GM12864 (cell line): ENCODE measurements around the gene GATD1.

Experiments used
- DNase-seq: peaks from one replicate; pipeline ENCODE4 v3.0.0-alpha.2; 2011; ENCODE audit warnings: low read depth
- H3K4me3 ChIP-seq: 2 replicates; pipeline ENCODE4 v1.5.1; 2011; ENCODE audit warnings: mild to moderate bottlenecking, low read depth, low read length, control low read depth
- TF ChIP-seq, protein P1 (sequence below): IDR thresholded peaks from 2 replicates; pipeline ENCODE4 v1.5.1; 2011; ENCODE audit warnings: low read depth, mild to moderate bottlenecking, moderate library complexity, low read length, control low read depth, inconsistent platforms; ENCODE audit errors: missing control alignments

GATD1 gene

DNA sequence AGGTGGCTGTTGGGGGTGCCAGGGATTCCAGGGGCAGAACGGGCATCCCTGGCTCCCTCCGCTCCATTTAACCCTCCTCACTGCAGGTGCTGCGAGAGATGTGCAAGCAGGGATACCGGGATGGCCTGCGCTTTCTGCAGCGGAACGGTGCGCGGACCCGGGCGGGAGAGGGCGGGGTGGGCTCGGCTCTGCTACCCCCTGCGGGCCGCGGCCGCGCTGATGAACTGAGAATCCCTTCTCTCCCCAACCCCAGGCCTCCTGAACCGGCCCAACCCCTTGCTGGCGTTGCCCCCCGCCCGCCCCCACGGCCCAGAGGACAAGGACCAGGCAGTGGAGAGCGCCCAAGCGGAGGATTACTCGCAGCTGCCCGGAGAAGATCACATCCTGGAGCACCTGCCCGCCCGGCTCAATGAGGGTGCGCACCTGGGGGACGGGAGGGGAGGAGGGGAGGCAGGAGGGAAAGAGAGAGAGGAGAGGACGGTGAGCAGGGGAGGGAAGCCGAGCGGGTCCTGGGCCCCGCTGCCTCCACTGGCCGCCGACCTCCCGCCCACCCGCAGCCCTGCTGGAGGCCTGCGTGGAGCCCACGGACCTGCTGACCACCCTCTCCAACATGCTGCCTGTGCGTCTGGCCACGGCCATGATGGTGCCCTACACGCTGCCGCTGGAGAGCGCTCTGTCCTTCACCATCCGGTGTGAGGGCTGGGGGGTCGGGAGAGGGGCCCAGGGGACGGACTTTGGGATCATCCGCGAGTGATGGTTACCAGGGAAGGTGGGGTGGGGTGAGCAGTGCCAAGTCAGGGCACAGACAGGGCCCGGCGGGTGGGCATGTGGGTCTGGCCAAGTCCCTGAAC lies 46.4 kb upstream of the GATD1 start:
- TF ChIP-seq, protein P1, sequence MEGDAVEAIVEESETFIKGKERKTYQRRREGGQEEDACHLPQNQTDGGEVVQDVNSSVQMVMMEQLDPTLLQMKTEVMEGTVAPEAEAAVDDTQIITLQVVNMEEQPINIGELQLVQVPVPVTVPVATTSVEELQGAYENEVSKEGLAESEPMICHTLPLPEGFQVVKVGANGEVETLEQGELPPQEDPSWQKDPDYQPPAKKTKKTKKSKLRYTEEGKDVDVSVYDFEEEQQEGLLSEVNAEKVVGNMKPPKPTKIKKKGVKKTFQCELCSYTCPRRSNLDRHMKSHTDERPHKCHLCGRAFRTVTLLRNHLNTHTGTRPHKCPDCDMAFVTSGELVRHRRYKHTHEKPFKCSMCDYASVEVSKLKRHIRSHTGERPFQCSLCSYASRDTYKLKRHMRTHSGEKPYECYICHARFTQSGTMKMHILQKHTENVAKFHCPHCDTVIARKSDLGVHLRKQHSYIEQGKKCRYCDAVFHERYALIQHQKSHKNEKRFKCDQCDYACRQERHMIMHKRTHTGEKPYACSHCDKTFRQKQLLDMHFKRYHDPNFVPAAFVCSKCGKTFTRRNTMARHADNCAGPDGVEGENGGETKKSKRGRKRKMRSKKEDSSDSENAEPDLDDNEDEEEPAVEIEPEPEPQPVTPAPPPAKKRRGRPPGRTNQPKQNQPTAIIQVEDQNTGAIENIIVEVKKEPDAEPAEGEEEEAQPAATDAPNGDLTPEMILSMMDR = no peak
- H3K4me3 ChIP-seq = no peak overlapping the region
- no peak for DNase-seq

DNA sequence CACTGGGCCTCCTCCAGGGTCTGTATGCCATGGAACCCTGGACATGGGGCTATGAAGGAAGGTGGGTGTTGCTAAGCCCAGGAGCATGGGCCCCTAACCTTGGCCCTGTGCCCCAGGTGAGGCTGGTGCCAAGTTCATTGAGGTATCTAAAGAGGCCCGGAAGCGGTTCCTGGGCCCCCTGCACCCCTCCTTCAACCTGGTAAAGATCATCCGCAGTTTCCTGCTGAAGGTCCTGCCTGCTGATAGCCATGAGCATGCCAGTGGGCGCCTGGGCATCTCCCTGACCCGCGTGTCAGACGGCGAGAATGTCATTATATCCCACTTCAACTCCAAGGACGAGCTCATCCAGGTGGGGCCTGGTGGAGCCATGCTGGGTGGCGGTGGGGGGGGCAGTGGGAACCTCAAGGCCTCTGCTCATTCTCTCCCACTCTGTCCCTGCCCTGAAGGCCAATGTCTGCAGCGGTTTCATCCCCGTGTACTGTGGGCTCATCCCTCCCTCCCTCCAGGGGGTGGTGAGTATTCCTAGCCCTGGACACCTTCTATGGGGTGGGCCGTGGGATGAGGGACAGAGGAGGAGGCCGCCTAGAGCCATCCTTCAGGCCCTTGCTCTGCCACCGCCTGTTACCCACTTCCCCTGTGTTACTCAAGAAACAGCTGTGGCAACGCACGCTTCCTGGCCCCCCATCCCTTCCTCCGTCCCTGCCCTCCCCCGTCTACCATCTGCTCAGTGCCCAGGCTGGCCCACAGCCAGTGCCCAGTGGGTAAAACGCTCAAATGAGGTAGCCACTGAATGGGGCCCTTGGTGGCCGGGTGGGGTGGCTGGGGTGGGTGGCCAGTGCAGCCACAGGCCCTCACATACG lies 44.5 kb upstream of the GATD1 start:
- TF ChIP-seq, protein P1 = no peak
- no peak for DNase-seq
- no peak overlapping the region for H3K4me3 ChIP-seq

DNA sequence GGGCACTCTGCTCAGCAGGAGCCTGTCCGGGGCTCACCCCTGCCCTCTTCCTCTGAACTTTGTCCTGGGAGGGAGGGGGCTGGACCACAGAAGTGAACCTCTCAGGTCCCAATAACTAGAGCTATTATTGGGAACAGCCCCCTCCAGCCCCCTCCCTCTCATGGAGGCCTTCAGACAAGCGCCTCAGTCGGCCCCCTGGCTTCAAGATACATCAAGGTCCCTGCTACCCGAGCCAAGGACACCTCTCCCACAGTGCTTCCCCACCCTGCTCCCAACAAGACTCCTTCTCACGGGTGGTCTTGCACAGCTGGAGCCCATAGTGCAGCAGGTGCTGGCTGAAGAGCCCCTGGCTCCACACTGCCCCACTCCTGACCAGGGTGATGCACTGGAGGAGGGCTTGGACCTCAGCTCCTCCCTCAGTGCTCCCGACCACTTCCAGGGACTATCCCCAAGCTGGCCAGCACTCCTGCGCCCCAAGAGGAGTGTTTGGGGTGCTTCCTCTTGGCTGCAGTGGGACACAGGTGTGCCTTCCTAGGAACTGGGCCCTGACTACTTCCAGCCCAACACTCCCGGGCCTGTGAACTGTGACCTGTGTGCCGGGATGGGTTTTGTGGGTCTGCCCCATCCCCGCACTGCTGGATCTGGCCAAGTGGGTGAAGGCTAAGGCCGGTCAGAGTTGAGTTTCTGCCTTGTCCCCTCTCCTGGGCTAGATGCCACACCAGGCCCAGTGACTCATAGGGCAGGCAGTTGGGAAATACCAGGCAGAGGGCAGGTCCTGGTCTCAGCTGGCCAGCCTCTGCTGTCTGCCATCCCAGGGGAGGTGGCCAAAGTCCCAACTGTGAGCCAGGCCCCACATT lies 43.6 kb upstream of the GATD1 start:
- TF ChIP-seq, protein P1 = no peak
- DNase-seq = no peak
- H3K4me3 ChIP-seq = peak overlapping the region; percentile 86

DNA sequence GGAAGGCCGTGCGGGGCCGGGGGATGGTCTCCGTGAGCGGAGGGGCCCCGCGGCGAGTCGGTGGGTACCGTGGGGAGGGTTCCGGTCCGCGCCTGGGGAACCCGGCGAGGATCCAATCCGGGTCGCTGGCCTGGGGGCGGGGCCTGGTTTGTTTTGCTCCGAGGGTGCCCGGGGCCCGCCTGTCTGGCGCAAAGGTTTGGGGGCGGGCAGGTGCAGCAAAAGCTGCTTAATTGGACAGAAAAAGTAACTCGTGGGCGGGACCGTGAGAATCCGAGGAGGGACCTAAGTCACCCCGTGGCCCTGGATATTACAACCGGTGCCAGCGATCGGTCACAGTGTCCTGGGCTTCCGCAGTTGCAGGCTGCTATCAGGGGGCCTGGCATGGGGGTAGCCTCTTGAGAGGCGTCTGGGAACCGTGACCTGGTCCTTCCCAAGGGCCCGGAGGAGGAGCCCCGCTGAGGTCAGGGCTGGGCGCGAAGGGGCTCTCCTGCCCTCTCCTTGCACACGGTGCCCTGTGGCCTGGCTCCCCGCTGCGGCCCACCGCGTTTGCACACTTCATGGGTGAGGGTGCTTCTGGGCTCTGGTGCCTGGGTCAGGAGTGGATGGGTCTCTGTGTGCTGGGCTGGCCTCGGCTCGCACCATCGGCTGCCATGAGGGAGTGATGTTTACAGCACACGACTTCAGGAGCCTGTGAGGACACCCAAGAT lies 42.8 kb upstream of the GATD1 start:
- peak overlapping the region; percentile 86 for H3K4me3 ChIP-seq
- TF ChIP-seq, protein P1 = no peak
- peak; percentile 86 for DNase-seq

DNA sequence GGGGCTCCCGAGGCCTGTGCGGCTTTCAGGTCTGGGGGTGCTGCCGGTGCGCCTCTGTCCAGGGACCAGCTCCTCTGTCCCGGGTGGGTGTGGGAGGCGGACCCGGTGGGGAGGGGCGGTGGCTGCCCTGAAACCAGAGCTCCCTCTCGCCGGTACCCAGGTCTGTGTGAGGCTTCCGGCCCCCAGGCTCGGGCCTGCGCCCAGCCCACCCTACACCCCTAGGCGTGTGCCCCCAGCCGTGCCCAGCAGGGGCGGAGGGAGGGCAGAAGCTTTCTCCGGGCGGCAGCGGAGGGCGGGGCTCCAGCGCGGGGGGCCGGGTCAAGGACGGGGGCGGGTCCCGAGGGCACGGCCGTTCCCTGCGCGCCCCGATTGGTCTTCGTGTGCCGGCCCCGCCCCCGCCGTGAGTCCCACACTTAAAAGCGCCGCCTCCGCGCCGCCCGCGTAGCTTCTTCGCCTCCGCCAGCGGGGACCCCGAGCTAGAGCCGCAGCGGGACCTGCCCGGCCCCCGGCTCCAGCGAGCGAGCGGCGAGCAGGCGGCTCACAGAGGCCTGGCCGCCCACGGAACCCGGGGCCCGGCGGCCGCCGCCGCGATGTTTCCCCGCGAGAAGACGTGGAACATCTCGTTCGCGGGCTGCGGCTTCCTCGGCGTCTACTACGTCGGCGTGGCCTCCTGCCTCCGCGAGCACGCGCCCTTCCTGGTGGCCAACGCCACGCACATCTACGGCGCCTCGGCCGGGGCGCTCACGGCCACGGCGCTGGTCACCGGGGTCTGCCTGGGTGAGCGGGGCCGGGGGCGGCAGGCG lies 42.0 kb upstream of the GATD1 start:
- H3K4me3 ChIP-seq = peak overlapping the region; percentile 86
- TF ChIP-seq, protein P1 = no peak
- DNase-seq = no peak
